GM12874 (cell line): ENCODE measurements around the gene C1orf185.

Source experiments
- TF ChIP-seq, protein P1 (sequence below): IDR thresholded peaks from 2 replicates; pipeline ENCODE4 v1.5.1; 2011; ENCODE audit warnings: low read depth, mild to moderate bottlenecking, control low read depth, low read length, moderate library complexity; ENCODE audit not compliant: insufficient read depth

The C1orf185 gene

GRCh38 chr1:51168266-51168845 lies 66.3 kb downstream of the C1orf185 start:
- TF ChIP-seq, protein P1, sequence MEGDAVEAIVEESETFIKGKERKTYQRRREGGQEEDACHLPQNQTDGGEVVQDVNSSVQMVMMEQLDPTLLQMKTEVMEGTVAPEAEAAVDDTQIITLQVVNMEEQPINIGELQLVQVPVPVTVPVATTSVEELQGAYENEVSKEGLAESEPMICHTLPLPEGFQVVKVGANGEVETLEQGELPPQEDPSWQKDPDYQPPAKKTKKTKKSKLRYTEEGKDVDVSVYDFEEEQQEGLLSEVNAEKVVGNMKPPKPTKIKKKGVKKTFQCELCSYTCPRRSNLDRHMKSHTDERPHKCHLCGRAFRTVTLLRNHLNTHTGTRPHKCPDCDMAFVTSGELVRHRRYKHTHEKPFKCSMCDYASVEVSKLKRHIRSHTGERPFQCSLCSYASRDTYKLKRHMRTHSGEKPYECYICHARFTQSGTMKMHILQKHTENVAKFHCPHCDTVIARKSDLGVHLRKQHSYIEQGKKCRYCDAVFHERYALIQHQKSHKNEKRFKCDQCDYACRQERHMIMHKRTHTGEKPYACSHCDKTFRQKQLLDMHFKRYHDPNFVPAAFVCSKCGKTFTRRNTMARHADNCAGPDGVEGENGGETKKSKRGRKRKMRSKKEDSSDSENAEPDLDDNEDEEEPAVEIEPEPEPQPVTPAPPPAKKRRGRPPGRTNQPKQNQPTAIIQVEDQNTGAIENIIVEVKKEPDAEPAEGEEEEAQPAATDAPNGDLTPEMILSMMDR = no peak

GRCh38 chr1:51168936-51169335 lies 66.9 kb downstream of the C1orf185 start:
- TF ChIP-seq, protein P1 = no peak

- TF ChIP-seq, protein P1 = no peak
Measured at GRCh38 chr1:51170342-51170741, 68.3 kb downstream of the C1orf185 start.

DNA sequence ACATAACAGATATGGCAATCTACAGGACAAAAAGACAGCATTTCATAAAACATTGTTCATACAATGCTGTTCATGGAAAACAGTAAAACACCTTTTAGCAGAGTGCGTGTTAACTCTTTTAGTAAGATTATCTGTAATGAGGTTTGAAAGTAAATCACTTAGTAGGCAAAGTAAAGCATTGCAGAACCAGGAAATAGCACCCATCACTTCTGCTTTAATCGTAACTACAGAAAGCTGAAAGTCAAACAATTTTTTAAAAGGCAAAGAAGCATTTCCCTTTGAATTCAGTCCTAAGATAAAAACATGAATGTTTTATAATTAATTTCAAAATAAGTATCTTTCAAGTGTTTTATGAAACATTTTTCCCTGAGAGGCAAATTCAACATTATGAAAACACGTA lies 70.8 kb downstream of the C1orf185 start:
- TF ChIP-seq, protein P1 = no peak

GRCh38 chr1:51175278-51175677 lies 73.2 kb downstream of the C1orf185 start:
- TF ChIP-seq, protein P1 = no peak

DNA sequence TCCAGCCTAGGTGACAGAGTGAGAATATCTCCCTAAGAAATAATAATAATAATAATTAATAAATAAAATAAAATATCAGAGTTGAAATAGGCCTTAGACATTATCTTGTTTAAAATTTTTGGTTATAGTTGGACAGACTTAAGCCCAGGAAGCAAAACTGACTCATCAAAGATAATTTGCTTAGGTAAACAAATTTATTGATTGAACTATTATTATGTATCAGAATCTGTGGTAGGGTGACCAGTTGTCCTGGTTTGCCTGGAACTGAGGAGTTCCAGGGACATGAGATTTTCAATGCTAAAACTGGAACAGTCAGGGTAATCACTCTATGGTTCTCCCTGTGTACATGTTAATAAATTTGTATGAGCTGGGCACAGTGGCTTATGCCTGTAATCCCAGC lies 86.2 kb downstream of the C1orf185 start:
- TF ChIP-seq, protein P1 = no peak

DNA sequence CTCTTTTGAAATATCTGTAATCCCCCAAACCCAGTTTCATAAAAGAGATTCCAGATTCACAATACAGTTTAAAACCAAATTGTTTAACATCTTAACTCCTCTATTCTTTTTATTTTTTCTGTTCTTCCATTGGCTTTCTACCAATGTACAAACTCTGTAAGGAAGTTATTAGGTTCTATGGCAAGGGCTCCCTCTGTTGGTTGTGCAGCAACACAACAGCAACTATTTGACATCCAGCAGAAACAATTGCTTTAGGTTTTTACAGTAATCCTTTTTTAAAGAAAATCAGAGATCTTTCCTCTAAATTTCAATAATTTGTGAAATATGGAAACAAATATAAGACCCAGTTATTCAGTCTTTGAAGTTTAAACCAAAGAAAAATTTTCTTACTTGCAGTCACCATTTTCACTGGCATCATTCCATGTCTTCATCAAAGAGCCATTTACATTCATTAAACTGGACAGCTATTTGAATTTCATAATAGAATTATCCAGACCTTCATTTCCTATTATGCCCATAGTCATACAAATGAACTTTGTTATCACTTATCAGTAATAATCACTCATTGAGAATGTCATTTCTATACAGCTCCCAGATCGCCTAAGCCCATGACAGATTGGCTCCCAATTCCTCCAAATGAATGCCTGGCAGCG lies 87.5 kb downstream of the C1orf185 start:
- TF ChIP-seq, protein P1 = peak; percentile 70
